Measurements from ENCODE around the gene RTL10.

Gene RTL10

DNA sequence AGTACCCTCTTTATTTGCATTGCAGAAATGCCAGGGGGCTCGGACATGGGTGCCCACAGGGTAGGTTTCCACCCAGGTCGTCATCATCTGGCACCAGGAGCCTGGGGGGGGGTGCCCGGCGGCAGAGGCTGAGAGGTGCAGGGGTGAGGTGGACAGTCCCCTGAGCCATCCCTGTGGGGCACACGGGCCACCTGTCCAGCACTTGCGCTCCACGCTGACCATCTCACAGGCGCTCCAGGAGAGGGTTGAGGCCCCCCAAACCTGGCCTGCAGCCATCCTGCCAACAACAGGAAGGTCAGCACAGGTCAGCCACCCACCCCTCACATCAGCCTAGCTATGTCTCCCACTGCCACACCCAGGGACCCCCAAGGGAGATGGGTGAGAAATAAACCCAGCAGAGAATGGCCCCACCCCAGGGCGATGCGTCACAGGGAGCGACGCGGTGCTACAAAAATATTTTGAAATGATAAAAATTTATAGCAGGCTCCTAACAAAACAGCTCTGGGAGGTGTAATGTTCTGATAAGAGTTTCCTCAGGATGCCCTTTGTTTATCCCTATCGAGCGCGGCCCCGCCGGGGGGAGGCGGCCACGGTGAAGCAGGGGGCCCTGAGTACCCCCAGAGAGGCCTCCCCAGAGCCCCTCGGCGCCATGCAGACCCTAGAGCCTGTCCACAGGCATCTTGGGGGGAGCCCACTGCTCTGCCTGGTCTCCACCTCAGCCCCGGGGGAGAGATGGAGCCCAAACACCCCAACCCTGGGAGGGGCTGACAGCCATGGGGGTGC, 21.0 kb upstream of the RTL10 start:
- no peak for DNase-seq

- no peak for DNase-seq
Measured at GRCh38 chr22:19875061-19875530, 20.4 kb upstream of the RTL10 start.

- peak; percentile 32 for DNase-seq
Measured at GRCh38 chr22:19874307-19875060, 19.8 kb upstream of the RTL10 start.

- DNase-seq, result no peak
Measured at GRCh38 chr22:19873960-19874306, 19.3 kb upstream of the RTL10 start.

- no peak for DNase-seq
Measured at GRCh38 chr22:19873138-19873959, 18.7 kb upstream of the RTL10 start.

GRCh38 chr22:19872779-19873137, 18.1 kb upstream of the RTL10 start:
- no peak for DNase-seq

DNA sequence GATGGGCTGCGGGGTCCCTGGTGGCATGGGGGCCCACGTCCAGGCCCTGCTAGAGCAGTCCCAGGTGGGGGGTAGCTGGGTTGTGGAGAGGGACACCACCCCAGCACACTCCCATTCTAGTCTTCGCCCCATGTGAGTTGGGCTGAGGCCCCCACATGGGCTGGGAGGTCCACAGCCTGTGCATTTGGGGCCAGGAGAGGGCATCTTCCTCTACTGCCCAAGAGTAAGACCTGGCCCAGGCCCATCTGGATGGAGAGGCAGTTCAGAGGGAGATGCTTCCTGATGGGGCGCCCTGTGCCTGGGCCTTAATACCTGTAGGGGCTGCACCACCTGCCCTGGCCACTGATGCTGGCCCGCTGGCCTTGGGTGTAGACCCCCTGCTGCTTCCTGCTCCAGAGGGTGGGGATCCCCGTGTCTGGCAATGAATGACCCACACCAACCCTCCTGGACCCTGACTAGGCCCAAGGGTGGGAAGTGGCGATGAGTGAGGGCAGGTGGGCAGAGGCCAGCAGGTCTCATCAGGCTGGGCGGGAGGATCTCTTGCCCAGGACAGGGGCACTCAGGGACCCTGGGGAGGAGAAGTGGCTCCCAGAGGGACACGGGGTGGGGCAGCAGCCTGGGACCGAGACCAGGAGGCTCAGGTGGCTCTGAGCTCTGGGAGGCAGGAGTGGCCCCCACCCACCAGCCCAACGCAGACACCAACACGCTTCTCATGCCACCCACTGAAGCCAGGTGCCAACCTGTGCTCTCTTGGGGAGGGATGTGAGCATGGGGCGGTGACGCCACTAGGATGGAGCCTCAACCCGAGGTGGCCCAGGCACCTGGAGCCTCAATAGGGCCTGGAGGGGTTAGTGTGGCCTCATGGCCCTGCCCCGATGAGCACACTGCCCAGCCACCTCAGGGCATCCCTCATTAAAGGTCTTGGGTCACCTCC, 17.4 kb upstream of the RTL10 start:
- no peak for DNase-seq

GRCh38 chr22:19871023-19871844, 16.6 kb upstream of the RTL10 start:
- DNase-seq, result no peak

DNA sequence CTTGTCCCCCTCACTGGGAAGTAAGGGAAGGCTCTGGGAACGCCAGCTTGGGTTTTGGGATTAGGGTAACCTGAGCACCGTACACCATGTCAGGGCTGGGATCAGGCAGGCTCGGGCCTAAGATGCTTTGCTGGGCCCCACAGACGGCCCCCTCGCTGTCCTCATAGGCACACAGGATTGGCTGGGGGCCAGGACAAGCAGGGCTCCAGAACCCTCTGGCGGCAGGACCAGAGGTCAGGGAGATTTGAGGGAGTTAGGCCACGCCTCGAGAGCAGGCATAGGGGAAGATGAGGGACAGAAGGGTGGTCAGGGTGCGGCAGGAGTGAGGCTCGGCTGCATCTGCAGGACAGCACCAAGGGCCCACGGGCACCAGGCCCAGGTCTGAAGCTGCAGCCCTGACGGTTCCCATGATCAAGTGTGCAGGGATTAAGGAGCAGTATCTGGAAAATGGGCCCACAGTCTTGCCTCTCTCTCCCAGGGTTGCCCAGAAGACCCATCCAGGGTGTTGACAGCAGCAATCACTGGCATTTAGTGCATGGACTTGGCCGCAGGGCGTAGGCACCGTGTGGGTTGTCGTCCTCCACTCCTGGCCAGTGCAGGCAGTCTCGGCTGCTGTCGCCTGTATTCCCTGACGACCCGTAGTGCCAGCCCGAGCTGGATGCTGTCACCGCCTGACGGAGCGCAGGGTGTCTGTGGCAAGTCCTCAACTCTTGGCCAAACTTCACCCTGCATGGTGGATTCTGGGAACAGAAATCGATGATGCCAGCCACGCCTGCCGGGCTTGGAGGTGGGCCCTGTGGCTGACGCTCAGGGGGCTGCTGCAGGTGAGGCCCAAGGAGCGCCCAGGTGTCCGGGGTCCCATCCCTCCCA, 15.7 kb upstream of the RTL10 start:
- DNase-seq, result no peak

- no peak for DNase-seq
Measured at GRCh38 chr22:19869497-19870152, 15.0 kb upstream of the RTL10 start.

- DNase-seq, result no peak
Measured at GRCh38 chr22:19868773-19869471, 14.2 kb upstream of the RTL10 start.

DNA sequence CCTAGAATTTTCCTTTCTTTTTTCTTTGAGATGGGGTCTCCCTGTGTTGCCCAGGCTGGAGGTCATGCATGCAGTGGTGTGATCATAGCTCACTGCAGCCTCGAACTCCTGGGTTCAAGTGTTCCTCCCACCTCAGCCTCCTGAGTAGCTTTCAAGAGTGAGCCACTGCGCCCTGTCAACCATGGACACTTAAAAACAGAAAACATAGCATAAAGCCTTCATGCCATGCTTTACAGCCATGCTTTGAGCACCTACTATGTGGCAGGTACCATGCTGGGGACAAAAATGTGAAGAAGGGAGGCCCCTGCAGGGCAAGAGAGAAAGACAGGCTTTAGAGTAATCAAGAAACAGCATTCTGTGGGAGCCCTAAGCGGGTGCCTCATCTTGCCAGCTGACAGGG, 13.7 kb upstream of the RTL10 start:
- no peak for DNase-seq

- DNase-seq, result no peak
Measured at GRCh38 chr22:19867617-19868016, 12.9 kb upstream of the RTL10 start.

DNA sequence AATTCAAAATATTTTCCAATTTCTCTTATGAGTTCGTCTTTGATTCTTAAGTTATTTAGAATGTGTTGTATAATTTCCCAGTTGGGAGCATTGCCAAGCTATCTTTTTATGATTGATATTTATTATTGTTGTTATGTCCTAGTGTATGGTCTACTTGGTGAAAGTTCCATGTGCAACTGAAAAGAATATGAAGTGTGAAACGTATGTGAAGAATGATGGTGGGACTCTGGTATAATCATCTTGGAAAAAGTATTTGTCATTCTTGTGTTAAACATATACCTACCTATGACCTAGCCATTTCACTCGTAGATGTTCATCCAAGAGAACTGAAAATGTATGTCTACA, 12.0 kb upstream of the RTL10 start:
- no peak for DNase-seq

GRCh38 chr22:19865141-19865829, 10.6 kb upstream of the RTL10 start:
- no peak for DNase-seq

- no peak for DNase-seq
Measured at GRCh38 chr22:19864538-19865106, 9.9 kb upstream of the RTL10 start.

DNA sequence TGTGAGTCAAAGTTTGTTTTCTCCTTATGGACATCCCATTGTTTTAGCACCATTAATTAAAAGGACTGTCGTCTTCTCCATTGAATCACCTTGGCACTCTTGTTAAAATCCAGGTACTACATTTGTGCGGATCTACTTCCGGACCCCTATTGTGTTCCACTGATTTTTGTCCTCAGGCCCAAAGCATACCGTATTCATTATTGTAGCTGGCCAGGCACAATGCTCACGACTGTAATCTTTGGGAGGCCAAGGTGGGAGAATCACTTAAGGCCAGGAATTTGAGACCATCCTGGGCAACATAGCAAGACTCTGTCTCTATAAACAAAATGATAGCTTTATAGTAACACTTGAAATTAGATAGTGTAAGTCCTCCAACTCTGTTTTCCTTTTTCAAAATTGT, 8.9 kb upstream of the RTL10 start:
- no peak for DNase-seq

GRCh38 chr22:19862619-19863246, 8.1 kb upstream of the RTL10 start:
- DNase-seq, result no peak
